GM10248 (cell line): ENCODE measurements around the gene SNAI3.

Experiments
- CTCF ChIA-PET: fragments of 300-600 bp; sonication (Branson Sonifier 250); formaldehyde crosslinking; extraction: SDS; loops from one replicate; lab custom pipeline; 2021; ENCODE audit warnings: antibody characterized with exemption; lab: Yijun Ruan, JAX
- POLR2A ChIA-PET: fragments of 350-650 bp; sonication (Branson Sonifier 250); formaldehyde crosslinking; extraction: SDS; loops from one replicate; lab custom pipeline; 2020; ENCODE audit warnings: antibody characterized with exemption; lab: Yijun Ruan, JAX
- DNase-seq: peaks from one replicate; pipeline ENCODE4 v3.0.0; 2012; ENCODE audit errors: extremely low spot score
- TF ChIP-seq, protein P1 (sequence below): IDR thresholded peaks from 2 replicates; pipeline ENCODE4 v1.5.1; 2012; ENCODE audit warnings: mild to moderate bottlenecking, low read depth; ENCODE audit errors: extremely low read depth, missing control alignments, control extremely low read depth

Gene SNAI3

DNA sequence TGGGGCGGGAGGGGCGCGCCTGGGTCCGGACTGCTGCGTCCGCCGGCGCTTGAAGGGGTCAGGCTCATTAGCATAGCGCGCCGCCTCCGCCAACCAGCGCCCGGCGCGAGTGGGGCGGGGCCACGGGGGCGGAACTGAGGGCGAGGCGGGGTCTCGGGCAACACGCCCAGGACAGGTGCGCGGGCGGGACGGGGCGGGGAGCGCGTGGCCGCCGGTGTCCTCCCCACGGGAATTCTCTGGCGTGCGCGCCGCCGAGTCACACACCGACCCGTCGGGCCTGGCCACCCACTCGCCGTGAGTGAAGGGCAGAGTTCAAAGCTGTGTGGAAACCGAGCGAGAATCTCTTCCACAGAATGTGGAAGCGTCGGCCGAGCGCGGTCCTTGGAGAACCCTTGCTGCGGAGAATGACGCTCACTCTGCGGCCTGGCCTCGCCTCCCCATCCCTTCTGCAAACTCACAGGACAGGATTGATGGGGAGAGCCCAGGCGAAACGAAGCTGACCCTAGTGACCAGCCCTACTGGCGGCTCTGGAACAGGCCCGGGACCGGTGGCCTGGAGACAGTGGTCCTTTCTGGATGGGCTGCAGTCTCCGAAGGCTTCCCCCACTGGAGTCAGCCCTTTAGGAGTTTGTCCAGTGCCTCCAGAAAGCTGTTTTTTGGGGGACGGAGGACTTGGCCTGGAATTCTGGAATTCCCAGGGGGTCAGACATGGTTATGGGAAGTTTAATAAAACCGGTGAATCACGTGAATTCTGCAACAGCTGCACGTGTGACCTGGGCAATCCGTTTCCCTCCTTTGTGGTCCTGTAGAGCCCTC, at the start of gene SNAI3:
Gene SNAI3, minus strand, starts transcription at position 69 of the 815 bp plus-strand sequence. CDS start 101 bp downstream, outside the sequence.
- TF ChIP-seq, protein P1, sequence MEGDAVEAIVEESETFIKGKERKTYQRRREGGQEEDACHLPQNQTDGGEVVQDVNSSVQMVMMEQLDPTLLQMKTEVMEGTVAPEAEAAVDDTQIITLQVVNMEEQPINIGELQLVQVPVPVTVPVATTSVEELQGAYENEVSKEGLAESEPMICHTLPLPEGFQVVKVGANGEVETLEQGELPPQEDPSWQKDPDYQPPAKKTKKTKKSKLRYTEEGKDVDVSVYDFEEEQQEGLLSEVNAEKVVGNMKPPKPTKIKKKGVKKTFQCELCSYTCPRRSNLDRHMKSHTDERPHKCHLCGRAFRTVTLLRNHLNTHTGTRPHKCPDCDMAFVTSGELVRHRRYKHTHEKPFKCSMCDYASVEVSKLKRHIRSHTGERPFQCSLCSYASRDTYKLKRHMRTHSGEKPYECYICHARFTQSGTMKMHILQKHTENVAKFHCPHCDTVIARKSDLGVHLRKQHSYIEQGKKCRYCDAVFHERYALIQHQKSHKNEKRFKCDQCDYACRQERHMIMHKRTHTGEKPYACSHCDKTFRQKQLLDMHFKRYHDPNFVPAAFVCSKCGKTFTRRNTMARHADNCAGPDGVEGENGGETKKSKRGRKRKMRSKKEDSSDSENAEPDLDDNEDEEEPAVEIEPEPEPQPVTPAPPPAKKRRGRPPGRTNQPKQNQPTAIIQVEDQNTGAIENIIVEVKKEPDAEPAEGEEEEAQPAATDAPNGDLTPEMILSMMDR: no peak
- peak; percentile 95 for DNase-seq
- CTCF ChIA-PET: interaction anchor here (0.9 to 1.8 kb wide), 6 partner anchors 12 to 56 kb away, joined by 3 to 4 read pairs (median 4); no protein-coding TSS in a partner anchor
- POLR2A ChIA-PET: interaction anchor here (0.5 to 1.1 kb wide), 2 partner anchors 16 to 129 kb away, joined by 3 to 4 read pairs; no protein-coding TSS in a partner anchor

DNA sequence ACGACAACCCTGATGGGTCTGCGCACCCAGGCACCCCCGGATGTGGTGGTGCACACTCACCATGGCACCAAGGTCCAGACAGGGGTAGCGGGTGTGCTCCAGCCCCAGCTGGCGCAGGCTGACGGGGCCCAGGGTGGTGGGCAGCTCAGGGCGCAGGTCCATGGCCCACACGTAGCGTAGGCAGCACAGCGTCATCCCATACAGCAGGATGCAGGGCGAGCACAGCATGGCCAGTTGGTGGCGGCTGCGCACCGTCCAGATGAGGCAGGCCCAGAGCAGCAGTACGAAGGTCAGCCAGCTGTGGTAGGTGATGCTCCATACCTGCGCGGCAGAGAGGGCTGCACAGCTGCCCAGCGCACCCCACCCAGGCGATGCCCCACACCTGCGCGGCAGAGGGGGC, 49.8 kb upstream of the SNAI3 start:
- CTCF ChIA-PET: interaction anchor here (0.8 to 6.0 kb wide), 15 partner anchors 7 to 432 kb away, joined by 3 to 80 read pairs (median 12); partner anchors contain the start of genes APRT and PIEZO1
- TF ChIP-seq, protein P1: no peak
- DNase-seq: no peak
- POLR2A ChIA-PET: no interaction called here

DNA sequence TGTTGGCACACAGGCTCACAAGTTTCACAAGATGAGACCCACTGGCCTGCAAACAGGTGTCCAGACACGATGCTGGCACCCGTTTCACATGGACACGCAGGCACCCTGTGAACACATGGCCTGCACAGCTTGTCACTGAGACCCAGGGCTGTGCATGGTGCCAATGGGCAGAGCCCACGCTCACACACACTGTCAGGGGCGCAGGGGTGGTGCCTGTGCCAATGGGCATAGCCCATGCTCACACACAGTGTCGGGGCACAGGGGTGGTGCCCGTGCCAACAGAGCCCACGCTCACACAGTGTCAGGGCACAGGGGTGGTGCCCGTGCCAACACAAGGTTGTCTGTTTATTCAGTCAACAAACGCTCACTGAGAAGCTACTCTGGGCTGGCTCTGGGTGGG, 49.3 kb upstream of the SNAI3 start:
- TF ChIP-seq, protein P1: no peak
- CTCF ChIA-PET: interaction anchor here (0.8 to 6.0 kb wide), 6 partner anchors 8 to 122 kb away, joined by 3 to 80 read pairs (median 25); partner anchors contain the start of gene PIEZO1
- POLR2A ChIA-PET: interaction anchor here (0.5 kb wide), 1 partner anchor 866 kb away, joined by 3 read pairs; the partner anchor contains the start of gene SLC7A5
- DNase-seq: no peak

DNA sequence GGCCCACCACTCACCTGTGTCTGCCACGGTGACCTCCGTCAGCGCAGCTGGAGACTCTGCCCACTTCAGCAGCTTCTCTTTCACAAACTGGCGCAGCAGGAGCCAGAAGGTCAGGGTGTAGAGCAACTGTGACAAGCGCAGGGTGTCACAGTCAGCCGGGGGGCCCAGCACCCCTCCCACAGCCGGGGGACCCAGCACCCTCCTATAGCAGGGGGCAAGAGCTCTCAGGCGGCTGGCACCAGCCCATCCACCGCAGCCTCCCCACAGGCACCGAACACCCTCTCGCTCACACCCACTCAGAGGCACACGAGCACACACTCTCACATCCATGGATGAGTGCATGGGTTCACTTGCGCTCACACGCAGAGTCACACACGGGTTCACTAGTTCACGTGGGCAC, 48.8 kb upstream of the SNAI3 start:
- ChIA-PET CTCF (interaction anchor here (1.2 to 6.0 kb wide), 4 partner anchors 8 to 47 kb away, joined by 3 to 80 read pairs (median 22); partner anchors contain the start of gene PIEZO1), POLR2A (interaction anchor here (0.5 kb wide), 1 partner anchor 866 kb away, joined by 3 read pairs; the partner anchor contains the start of gene SLC7A5)

DNA sequence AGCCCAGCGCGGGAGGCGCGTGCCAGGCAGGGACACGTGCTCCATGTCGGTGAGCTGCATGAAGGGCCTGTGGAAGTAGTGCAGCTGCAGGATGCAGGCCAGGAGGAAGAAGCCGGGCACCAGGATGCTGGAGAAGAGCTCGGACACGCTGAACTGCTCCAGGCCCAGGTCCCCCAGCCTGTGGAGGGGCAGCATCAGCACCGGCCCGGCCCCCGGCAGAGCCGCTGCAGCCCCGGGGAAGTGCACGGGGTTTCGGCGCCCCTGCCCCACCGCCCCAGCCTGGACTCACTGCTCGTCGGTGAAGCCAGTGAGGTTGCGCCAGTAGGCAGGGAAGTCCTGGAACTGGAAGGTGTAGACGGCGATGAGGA, 48.0 kb upstream of the SNAI3 start:
- POLR2A ChIA-PET: no interaction called here
- TF ChIP-seq, protein P1: no peak
- no peak for DNase-seq
- CTCF ChIA-PET: interaction anchor here (1.2 to 6.0 kb wide), 4 partner anchors 9 to 48 kb away, joined by 3 to 80 read pairs (median 5); partner anchors contain the start of gene PIEZO1

More for the DNA sequence above, 48.8 kb upstream of the SNAI3 start:
- TF ChIP-seq, protein P1: no peak
- DNase-seq: no peak

DNA sequence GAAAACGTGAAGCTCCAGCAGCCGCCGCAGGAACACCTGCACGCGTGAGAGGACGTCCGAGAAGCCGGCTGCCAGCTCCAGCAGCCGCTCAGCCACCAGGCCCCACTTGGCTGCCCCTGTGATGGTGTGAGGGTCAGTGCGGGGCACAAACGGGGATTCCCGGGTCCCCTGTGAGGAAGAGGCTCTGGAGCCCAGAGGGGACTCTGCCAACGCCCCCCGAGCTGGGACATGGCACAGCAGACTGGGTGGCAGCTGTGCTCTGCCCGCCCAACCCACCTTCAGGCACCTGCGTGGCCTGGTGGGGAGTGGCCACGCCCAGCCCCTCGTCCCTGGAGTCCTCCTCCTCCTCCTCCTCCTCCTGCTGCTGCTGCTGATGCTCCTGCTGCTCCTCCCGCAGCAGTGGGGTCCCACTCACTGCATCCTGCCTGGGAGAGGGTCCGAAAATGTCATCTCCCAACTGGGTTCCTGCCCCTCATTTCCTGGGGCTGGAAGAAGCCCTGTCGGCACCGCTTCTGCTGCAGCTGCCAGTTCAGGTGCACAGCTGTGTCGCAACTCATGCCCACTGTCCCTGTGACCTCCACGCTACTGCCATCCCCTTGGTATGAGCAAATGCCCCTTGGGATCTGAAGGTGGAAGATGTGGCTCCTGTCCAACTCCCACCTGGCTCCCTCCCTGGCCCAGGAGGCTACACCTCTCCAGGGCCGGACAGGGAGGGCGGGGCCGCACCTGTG, 47.5 kb upstream of the SNAI3 start:
- TF ChIP-seq, protein P1: no peak
- POLR2A ChIA-PET: no interaction called here
- CTCF ChIA-PET: interaction anchor here (1.2 to 6.0 kb wide), 4 partner anchors 10 to 49 kb away, joined by 3 to 80 read pairs (median 4); partner anchors contain the start of gene PIEZO1
- DNase-seq: no peak
